GM23338 (cell line): ENCODE data around the gene LRRIQ4.

Experiments used
- EZH2 ChIP-seq: fragments of 200-600 bp; sonication (generic); IDR thresholded peaks from one replicate; pipeline ENCODE4 v1.8.0; 2017; ENCODE audit warnings: antibody characterized with exemption, mild to moderate bottlenecking, low read depth; ENCODE audit not compliant: unreplicated experiment
- EZH2phosphoT487 ChIP-seq: fragments of 200-600 bp; sonication (generic); IDR thresholded peaks from one replicate; pipeline ENCODE4 v1.8.1; 2018; ENCODE audit warnings: antibody characterized with exemption; ENCODE audit not compliant: unreplicated experiment
- POLR2AphosphoS5 ChIP-seq: IDR thresholded peaks from 2 replicates; pipeline ENCODE4 v1.6.1; 2016; ENCODE audit warnings: antibody characterized with exemption, low read depth
- TF ChIP-seq, protein P1 (sequence below), 2 experiments: fragments of 200-600 bp in 1 of 2; sonication (generic) in 1 of 2; conservative IDR thresholded peaks; 2 replicates each; pipeline versions ENCODE4 v1.5.1 to v1.6.1; 2016 to 2017; ENCODE audit warnings: antibody characterized with exemption in 2 of 2, low read depth in 2 of 2, mild to moderate bottlenecking in 2 of 2, moderate library complexity in 1 of 2

DNA sequence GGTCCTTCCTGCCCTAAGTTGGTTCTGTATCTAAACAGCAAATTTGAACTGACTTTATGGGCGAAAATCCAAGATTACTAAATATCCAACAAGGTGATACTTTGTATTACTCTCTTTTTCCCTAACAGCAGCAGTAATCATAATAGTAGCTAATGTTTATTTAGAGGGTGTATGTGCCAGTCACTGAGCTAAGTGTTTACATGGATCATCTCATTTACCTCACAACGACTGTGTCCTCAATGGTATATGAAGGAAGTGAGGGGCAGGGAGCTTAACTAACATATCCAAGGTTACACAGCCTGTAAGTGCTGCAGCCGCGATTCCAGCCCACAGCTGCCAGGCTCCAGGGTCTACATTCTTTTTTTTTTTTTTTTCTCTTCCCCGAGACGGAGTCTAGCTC is 10.3 kb downstream of the LRRIQ4 start:
- no peak for TF ChIP-seq POLR2AphosphoS5
- TF ChIP-seq, protein P1, sequence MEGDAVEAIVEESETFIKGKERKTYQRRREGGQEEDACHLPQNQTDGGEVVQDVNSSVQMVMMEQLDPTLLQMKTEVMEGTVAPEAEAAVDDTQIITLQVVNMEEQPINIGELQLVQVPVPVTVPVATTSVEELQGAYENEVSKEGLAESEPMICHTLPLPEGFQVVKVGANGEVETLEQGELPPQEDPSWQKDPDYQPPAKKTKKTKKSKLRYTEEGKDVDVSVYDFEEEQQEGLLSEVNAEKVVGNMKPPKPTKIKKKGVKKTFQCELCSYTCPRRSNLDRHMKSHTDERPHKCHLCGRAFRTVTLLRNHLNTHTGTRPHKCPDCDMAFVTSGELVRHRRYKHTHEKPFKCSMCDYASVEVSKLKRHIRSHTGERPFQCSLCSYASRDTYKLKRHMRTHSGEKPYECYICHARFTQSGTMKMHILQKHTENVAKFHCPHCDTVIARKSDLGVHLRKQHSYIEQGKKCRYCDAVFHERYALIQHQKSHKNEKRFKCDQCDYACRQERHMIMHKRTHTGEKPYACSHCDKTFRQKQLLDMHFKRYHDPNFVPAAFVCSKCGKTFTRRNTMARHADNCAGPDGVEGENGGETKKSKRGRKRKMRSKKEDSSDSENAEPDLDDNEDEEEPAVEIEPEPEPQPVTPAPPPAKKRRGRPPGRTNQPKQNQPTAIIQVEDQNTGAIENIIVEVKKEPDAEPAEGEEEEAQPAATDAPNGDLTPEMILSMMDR (conservative IDR thresholded peaks at IDR 0.05; ENCODE audit: low read depth in 2 of 2): no peak
- no peak for TF ChIP-seq EZH2phosphoT487
- no peak for TF ChIP-seq EZH2
